Measurements from ENCODE around the gene UPK3A.

The UPK3A gene

DNA sequence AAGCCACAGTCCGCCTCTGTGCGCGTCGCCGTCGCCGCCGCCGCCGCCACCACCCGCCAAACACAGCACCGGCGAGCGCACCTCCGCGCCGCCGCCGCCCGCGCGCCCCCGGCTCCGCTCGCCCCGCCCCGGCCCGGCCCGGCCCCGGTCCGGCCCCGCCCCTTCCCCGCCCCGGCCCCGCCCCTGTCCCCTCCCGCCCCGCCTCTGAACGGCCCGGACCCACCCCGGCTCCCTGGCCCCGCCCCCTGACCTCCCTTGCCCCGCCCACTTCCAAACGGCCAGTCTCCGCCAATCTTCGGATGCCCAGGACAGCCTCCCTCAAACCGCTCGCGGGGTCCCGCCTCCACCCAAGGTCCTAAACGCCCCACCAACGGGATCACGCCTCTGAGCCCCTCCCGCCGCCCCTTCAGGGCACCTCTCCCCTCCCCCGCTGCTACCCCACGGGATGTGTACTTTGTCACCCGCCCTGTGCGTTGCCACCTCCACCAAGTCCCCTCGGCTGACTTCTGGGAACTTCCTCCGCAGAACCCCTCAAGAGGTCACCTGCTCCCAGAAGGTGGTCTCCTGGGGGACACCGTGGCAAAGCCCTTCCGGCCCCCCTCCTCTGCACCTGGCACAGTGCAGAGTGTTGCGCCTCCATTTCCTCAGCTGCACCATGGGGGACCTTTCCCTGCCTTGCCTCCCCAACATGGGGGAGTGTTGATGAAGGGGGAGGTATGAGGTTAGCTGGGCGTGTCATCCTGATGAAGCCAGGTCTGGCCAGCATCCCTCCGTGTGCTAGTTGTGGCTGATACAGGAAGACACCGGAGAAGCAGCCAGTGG is 43.7 kb upstream of the UPK3A start, which contains the start of gene KIAA0930:
Gene KIAA0930, minus strand, starts transcription at position 85 of the 822 bp plus-strand sequence. CDS start 191 bp downstream, outside the sequence.
- TF ChIP-seq TAF1 (IDR thresholded peaks at IDR 0.05; ENCODE audit: borderline replicate concordance, insufficient read depth, low read length) (no peak), FOXP2 (optimal IDR thresholded peaks at IDR 0.05; ENCODE audit: borderline replicate concordance, extremely low read depth, extremely low read length, insufficient read depth) (peak; percentile 49)

GRCh38 chr22:45242778-45243191 is 42.0 kb upstream of the UPK3A start:
- TF ChIP-seq SIN3A (IDR thresholded peaks at IDR 0.05; ENCODE audit: borderline replicate concordance, insufficient read depth, low read length) (no peak), TAF1 (IDR thresholded peaks at IDR 0.05; ENCODE audit: borderline replicate concordance, insufficient read depth, low read length) (no peak), POLR2AphosphoS5 (IDR thresholded peaks at IDR 0.05; ENCODE audit: low read depth, low read length) (no peak), FOXP2 (optimal IDR thresholded peaks at IDR 0.05; ENCODE audit: borderline replicate concordance, extremely low read depth, extremely low read length, insufficient read depth) (no peak)
- TF ChIP-seq, protein P1, sequence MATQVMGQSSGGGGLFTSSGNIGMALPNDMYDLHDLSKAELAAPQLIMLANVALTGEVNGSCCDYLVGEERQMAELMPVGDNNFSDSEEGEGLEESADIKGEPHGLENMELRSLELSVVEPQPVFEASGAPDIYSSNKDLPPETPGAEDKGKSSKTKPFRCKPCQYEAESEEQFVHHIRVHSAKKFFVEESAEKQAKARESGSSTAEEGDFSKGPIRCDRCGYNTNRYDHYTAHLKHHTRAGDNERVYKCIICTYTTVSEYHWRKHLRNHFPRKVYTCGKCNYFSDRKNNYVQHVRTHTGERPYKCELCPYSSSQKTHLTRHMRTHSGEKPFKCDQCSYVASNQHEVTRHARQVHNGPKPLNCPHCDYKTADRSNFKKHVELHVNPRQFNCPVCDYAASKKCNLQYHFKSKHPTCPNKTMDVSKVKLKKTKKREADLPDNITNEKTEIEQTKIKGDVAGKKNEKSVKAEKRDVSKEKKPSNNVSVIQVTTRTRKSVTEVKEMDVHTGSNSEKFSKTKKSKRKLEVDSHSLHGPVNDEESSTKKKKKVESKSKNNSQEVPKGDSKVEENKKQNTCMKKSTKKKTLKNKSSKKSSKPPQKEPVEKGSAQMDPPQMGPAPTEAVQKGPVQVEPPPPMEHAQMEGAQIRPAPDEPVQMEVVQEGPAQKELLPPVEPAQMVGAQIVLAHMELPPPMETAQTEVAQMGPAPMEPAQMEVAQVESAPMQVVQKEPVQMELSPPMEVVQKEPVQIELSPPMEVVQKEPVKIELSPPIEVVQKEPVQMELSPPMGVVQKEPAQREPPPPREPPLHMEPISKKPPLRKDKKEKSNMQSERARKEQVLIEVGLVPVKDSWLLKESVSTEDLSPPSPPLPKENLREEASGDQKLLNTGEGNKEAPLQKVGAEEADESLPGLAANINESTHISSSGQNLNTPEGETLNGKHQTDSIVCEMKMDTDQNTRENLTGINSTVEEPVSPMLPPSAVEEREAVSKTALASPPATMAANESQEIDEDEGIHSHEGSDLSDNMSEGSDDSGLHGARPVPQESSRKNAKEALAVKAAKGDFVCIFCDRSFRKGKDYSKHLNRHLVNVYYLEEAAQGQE (IDR thresholded peaks at IDR 0.05; ENCODE audit: insufficient read depth in 1 of 2, low read depth in 2 of 2, low read length in 2 of 2) = no peak

DNA sequence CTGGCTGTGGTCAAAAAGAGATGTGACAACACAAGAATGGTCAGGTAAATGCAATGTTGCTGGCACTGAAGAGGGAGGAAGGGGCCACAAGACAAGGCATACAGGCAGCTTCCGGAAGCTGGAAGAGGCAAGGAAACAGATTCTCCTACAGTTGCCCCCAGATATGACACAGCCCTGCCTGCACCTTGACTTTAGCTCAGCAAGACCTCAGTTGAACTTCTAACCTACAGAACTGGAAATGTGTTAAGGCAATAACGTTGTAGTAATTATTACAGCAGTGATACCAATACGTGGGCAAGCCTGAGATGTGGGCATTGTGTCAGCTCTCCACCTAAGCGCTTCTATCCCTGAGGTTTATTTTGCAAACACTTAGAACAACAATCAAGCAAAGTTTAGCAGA is 39.8 kb upstream of the UPK3A start:
- TF ChIP-seq, protein P1 (IDR thresholded peaks at IDR 0.05; ENCODE audit: insufficient read depth in 1 of 2, low read depth in 2 of 2, low read length in 2 of 2) = no peak
- TF ChIP-seq TAF1 (IDR thresholded peaks at IDR 0.05; ENCODE audit: borderline replicate concordance, insufficient read depth, low read length) (no peak), SIN3A (IDR thresholded peaks at IDR 0.05; ENCODE audit: borderline replicate concordance, insufficient read depth, low read length) (no peak), POLR2AphosphoS5 (IDR thresholded peaks at IDR 0.05; ENCODE audit: low read depth, low read length) (no peak), FOXP2 (optimal IDR thresholded peaks at IDR 0.05; ENCODE audit: borderline replicate concordance, extremely low read depth, extremely low read length, insufficient read depth) (no peak)

- TF ChIP-seq FOXP2 (optimal IDR thresholded peaks at IDR 0.05; ENCODE audit: borderline replicate concordance, extremely low read depth, extremely low read length, insufficient read depth) (peak; percentile 59), TAF1 (IDR thresholded peaks at IDR 0.05; ENCODE audit: borderline replicate concordance, insufficient read depth, low read length) (no peak)
Observed at GRCh38 chr22:45246060-45246985, 38.4 kb upstream of the UPK3A start.

DNA sequence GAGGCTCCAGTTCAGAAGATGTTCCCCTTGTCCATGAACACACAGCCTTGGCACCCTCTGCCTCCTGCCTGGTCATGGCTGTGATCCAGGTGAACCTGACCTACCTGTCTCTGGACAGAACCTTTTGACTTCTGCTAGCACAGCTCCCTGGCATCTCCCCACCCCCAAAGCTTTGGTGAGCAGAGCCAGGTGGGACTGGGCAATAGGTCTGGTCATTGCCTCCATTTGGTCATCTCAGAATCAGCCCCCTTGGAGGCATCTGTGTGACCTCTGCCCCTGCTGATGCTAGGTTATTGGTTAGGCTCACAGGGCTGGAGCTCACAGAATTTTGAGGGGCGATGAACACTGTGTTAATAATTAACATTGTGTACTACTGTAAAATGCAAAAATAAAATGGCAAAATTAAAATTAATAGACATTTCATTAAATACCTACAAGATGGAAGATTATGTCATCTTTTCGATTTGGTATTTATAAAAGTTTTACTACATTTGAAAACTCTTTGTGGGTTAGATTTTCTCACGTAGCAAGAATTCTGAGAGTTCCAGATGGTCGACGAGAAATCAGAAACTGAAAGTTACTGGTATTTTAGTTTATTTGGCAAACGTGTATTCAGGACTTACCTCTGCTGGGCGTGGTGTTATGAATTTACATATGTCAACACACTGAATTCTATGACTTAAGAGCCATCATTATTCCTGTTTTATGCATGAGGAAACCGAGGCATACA is 35.8 kb upstream of the UPK3A start:
- TF ChIP-seq POLR2AphosphoS5 (IDR thresholded peaks at IDR 0.05; ENCODE audit: low read depth, low read length) (no peak), TAF1 (IDR thresholded peaks at IDR 0.05; ENCODE audit: borderline replicate concordance, insufficient read depth, low read length) (no peak)

DNA sequence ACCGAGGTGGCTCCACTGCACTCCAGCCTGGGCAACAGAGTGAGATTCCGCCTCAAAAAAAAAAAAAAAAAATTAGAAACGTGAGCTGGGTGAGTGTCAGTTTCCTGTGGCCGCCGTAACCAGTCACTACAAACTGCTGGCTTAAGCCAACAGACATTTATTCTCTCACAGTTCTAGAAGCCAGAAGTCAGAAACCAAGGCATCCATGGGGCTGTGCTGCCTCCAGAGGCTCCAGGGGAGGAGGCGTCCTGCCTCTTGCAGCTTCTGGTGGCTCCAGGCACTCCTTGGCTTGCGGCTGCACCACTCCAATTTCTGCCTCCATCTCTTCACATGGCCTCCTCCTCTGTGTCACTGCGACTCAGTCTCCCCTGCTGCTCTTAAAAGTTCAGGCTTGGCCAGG is 32.9 kb upstream of the UPK3A start:
- no peak for TF ChIP-seq FOXP2 (optimal IDR thresholded peaks at IDR 0.05; ENCODE audit: borderline replicate concordance, extremely low read depth, extremely low read length, insufficient read depth)
- no peak for TF ChIP-seq SIN3A (IDR thresholded peaks at IDR 0.05; ENCODE audit: borderline replicate concordance, insufficient read depth, low read length)
- TF ChIP-seq, protein P1 (IDR thresholded peaks at IDR 0.05; ENCODE audit: insufficient read depth in 1 of 2, low read depth in 2 of 2, low read length in 2 of 2) = no peak
- no peak for TF ChIP-seq TAF1 (IDR thresholded peaks at IDR 0.05; ENCODE audit: borderline replicate concordance, insufficient read depth, low read length)
- no peak for TF ChIP-seq POLR2AphosphoS5 (IDR thresholded peaks at IDR 0.05; ENCODE audit: low read depth, low read length)

Measured in PFSK-1 (cell line).